Islet of Langerhans (tissue), 1 donor: ENCODE data around the gene MARCHF3.
"Not testable (repeated sequence)": the region's sequence is repeated elsewhere in the genome, so short reads cannot be mapped to it uniquely, and the experiment has no call there.

ENCODE experiments used
- FAIRE-seq: peaks from one replicate; lab custom pipeline; 2011; peaks lifted over from hg19 to GRCh38; lab: Jason Lieb, UNC

MARCHF3 gene

GRCh38 chr5:126953640-126954039 is 76.7 kb downstream of the MARCHF3 start:
- FAIRE-seq, result no peak

DNA sequence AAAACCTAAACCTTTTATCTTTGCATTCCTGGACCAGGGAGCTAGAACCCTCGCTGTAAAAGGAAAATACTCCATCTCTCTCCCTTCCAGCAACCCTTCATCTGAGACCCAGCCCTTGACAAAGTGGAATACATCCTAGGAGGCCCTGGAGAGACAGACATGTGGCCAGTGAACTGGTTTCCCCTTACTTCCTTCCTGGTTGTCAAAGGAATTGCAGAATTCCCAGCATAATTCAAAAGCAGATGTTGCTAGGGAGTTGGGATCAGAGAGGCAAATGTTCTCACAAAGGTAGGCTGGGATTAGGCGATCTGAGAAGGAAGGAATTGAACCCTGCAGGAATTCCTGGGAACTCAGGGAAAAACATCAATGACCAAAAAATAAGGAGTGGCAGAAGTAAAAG is 80.9 kb downstream of the MARCHF3 start:
- no peak for FAIRE-seq

GRCh38 chr5:126948453-126948852 is 81.9 kb downstream of the MARCHF3 start:
- no peak for FAIRE-seq

DNA sequence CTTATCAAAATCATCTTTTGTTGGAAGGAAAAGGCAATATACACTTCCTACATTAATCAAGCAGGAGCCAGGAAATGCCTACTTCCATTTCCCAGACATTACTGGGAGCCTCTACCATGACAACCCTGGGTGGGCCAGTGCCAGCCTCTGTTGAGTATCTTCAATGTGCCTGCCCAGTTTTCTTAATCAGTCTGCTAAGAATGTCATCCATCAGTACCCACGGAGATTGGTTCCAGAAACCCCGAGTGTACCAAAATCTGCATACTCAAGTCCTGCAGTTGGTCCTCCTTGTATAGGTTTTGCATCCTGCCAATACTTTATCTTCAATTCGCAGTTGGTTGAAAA is 82.4 kb downstream of the MARCHF3 start:
- no peak for FAIRE-seq

GRCh38 chr5:126947146-126948010 is 83.0 kb downstream of the MARCHF3 start:
- FAIRE-seq, result no peak

DNA sequence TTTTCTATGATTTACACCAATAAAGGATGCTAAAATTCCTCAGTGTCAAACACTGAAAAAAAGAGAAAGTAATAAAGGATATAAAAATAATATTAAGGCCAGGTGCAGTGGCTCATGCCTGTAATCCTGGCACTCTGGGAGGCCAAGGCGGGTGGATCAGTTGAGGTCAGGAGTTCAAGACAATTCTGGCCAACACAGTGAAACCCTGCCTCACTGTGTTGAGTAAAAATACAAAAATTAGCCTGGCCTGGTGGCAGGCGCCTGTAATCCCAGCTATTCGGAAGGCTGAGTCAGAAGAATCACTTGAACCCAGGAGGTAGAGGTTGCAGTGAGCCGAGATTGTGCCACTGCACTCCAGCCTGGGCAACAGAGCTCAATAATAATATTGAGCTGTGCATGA is 87.5 kb downstream of the MARCHF3 start:
- not testable (repeated sequence) for FAIRE-seq

DNA sequence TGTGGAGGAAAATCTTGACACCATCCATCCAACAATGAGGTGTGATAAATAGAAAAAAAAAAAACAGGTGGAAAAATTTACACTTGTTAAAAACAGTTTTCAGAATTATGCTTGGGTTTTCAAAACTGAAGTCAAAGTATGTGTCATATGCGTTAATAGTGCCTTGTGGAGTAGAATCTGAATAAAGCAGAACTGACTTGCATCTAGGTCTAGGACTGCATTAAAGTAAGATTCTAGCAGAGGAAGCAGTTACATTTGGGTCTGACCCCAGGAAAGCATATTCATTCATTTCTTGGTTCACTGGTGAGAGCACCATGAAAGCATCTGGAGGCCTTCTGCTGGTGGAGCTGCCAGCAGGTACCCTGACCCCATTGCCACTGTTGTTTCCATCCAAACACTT is 89.0 kb downstream of the MARCHF3 start:
- no peak for FAIRE-seq

- no peak for FAIRE-seq
Measured at GRCh38 chr5:126939887-126940286, 90.5 kb downstream of the MARCHF3 start.

DNA sequence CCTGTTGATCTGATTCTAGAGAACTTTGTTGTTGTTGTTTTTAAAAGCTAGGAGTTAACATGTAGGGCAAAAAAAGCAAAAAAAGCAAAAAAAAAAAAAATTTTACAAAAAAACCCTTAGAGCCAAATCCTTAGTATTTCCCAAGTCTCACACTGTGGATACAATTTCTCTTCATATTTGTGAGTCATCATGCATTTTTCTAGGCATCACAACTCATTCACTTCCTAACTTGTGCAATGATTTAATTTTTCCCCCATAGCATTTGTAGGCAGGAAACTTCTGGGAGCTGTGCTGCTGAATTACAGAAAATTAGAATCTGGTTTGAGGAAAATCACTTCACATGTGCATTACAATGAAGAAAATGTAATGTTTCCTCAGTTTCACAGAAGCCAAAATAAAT is 91.9 kb downstream of the MARCHF3 start:
- no peak for FAIRE-seq

DNA sequence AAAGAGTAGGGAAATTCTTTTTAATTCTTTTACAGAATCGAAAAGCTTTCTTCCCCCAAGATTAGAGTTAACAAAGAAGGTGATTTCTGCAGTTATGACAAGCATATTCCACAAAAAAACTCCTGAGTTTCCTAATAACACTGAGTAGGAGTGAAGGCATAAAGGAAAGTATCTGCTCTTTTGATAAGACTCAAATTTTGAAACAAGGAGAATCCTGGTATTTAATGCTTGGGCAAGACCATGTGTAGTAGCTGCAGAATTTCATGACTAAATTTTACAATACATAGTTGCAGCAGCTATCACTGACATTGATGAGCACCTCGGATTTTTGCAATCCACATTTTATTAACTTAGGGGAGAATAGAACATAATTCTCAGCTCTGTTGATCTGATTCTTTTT is 92.6 kb downstream of the MARCHF3 start:
- FAIRE-seq, result no peak

DNA sequence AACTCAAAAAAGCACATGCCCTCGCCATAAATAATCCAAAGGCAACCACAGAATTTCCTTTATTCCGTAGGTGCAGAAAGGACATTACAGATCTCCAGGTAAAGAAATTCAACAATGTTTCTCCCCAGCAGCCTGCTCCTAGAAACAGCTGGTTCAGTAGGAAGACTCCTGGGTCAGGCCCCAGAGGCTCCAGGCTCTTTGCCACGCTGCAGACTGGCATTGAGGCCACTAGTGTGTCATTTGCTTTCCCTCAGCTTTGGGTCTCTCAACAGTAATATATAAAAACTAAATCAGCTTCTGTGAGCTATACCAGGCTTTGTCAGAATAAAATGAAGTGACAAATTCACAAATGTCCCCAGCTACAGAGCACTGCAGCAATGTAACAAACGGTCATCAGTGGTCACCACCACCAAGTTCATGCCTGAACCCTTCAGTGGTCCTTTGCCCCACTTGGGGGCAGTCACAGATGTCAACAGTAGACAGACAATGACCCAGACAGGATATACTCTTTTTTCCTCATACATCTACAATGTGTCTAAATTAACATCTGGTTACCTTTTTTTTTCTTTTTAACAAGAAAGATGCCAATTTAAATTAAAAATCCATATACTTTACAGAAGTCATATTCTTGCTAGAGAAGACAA is 93.5 kb downstream of the MARCHF3 start:
- FAIRE-seq, result no peak

- FAIRE-seq, result no peak
Measured at GRCh38 chr5:126931963-126932660, 98.2 kb downstream of the MARCHF3 start.

GRCh38 chr5:126928041-126928440 is 102.3 kb downstream of the MARCHF3 start:
- peak; percentile 5 for FAIRE-seq

GRCh38 chr5:126927429-126927828 is 102.9 kb downstream of the MARCHF3 start:
- FAIRE-seq, result no peak

DNA sequence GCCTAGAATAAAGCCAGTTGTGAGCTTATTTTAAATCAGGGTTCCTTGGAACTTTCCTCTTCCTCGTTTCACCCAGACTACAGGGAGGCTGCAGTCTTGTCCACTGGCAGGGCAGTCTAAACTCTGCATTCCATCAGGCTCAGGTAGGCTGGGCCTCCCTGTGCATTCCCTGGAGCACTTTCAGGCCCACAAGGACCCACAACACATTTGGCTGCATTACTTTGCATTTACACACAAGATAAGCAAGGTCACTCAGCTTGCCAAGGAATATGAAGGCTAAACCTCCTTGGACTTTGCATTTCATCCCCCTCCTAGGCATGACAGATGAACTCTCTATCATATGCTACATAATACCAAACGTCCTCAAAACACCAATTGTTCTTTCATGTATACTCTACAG is 104.2 kb downstream of the MARCHF3 start:
- FAIRE-seq, result no peak

GRCh38 chr5:126925482-126925881 is 104.9 kb downstream of the MARCHF3 start:
- FAIRE-seq, result no peak

DNA sequence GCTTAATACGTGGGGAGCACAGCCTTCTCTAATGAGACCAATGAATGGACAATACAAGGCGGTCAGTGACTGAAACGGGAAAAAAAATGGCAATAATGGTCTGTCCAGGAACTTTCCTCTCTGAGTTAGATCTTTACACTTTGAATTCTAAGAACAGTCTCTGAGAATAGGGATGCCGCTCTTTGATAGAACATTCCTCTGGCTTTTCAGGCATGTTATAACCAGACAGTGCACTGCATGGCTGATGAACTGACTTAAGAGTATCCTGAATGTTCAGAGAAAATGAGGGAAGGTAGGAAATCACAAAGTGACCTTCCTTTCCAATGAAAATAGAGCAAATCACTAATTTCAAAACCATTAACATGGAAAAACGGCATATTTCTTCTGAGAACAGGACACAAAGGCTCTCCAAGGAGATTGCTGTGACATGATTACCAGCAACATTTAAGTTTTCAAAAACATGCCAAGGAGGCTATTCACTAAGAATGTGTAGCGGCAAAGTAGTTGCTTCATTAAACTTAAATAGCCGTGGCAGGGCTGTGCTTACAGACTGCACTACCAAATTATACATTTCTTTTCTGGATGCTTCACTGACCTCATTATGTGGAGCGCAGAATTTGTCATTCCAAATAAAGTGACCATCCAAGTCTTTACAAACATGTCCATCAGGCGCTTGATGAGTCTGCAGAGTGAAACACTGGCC is 105.9 kb downstream of the MARCHF3 start:
- FAIRE-seq, result no peak

GRCh38 chr5:126921241-126922091 is 108.9 kb downstream of the MARCHF3 start:
- FAIRE-seq, result no peak

- no peak for FAIRE-seq
Measured at GRCh38 chr5:126920291-126920690, 110.1 kb downstream of the MARCHF3 start.

- no peak for FAIRE-seq
Measured at GRCh38 chr5:126919566-126919965, 110.8 kb downstream of the MARCHF3 start.

- FAIRE-seq, result peak; percentile 69
Measured at GRCh38 chr5:126918615-126918957, 111.8 kb downstream of the MARCHF3 start.
